SK-N-SH treated with all-trans-retinoic acid at 6 μM for 48 hours (cell line): ENCODE measurements around the gene ZNF212.
"Not testable (repeated sequence)": the region's sequence is repeated elsewhere in the genome, so short reads cannot be mapped to it uniquely, and the experiment has no call there.

Experiments
- ARNTL ChIP-seq: fragments of 450-650 bp; formaldehyde crosslinking; IDR thresholded peaks from 2 replicates; pipeline ENCODE4 v1.5.0; 2020; ENCODE audit warnings: low read depth, mild to moderate bottlenecking, moderate library complexity, borderline replicate concordance
- CREB5 ChIP-seq: fragments of 250-450 bp; sonication (Bioruptor Pico); IDR thresholded peaks from 2 replicates; pipeline ENCODE4 v1.5.1; 2020; ENCODE audit warnings: low read depth, mild to moderate bottlenecking, moderate library complexity
- ESRRG ChIP-seq: fragments of 250-450 bp; sonication (Bioruptor Pico); IDR thresholded peaks from 2 replicates; pipeline ENCODE4 v1.6.1; 2021; ENCODE audit warnings: mild to moderate bottlenecking
- OSR1 ChIP-seq: fragments of 250-450 bp; sonication (Bioruptor Pico); IDR thresholded peaks from 2 replicates; pipeline ENCODE4 v1.8.0; 2022; ENCODE audit warnings: moderate library complexity, mild to moderate bottlenecking, inconsistent platforms
- PATZ1 ChIP-seq: fragments of 250-450 bp; sonication (Bioruptor Pico); IDR thresholded peaks from 2 replicates; pipeline ENCODE4 v1.8.0; 2020; ENCODE audit warnings: mild to moderate bottlenecking, moderate library complexity, borderline replicate concordance

GRCh38 chr7:149251518-149251917, 12.1 kb downstream of the ZNF212 start:
- not testable (repeated sequence) for TF ChIP-seq CREB5, PATZ1, OSR1, ESRRG, ARNTL (CRISPR knock-in tag)
